Measurements from ENCODE around the gene RGS7. TPM values are rescaled to one million over a fixed set of nuclear protein-coding genes. Genes with fewer than 3 reads are reported as not detected.

Gene RGS7
- total and polyA plus RNA-seq, 2 of the 8 experiments (the other 6 are each of a cell fraction or from before 2014, with no cell fraction given) = 1.6 to 3.0 TPM

GRCh38 chr1:241343956-241344355 is 13.0 kb downstream of the RGS7 start:
- TF ChIP-seq RBBP5 (IDR thresholded peaks at IDR 0.05; ENCODE audit: borderline replicate concordance, low read depth, low read length) = no peak
- TF ChIP-seq RNF2 (IDR thresholded peaks at IDR 0.05; ENCODE audit: borderline replicate concordance, low read depth, low read length, missing control alignments, poor library complexity, severe bottlenecking) = no peak
- no peak for TF ChIP-seq POLR2AphosphoS5 (IDR thresholded peaks at IDR 0.05; ENCODE audit: low read depth, low read length)
- no peak for TF ChIP-seq FOSL1 (IDR thresholded peaks at IDR 0.05; ENCODE audit: insufficient read depth, low read depth, low read length)
- TF ChIP-seq SIN3A (conservative IDR thresholded peaks at IDR 0.05 in 1 of 2, IDR thresholded peaks at IDR 0.05 in 1 of 2; ENCODE audit: low read depth in 1 of 2, low read length in 2 of 2) = no peak
- H3K9me3 ChIP-seq (ENCODE audit: insufficient read depth in 2 of 2, low read depth in 1 of 2, low read length in 1 of 2) = no peaks in the 10 kb centered on the region
- H3K23me2 ChIP-seq (ENCODE audit: low read depth, low read length) = no peaks in the 10 kb centered on the region
- H3K4me3 ChIP-seq (ENCODE audit: extremely low read depth in 1 of 4, insufficient read depth in 2 of 4, low read depth in 3 of 4, low read length in 4 of 4) = no peak overlapping the region
- POLR2A ChIA-PET (ENCODE audit: partially characterized antibody) = no interaction called here
- no peak for FAIRE-seq
- no peaks in the 10 kb centered on the region for H3K4me1 ChIP-seq (replicated peaks in 1 of 4; ENCODE audit: control insufficient read depth in 3 of 4, insufficient read depth in 4 of 4, low read length in 3 of 4)
- no peak overlapping the region for H2BK120ac ChIP-seq (replicated peaks; ENCODE audit: low read depth, low read length)
- no peaks in the 10 kb centered on the region for H3K36me3 ChIP-seq (ENCODE audit: control insufficient read depth in 2 of 4, insufficient read depth in 4 of 4, low read length in 3 of 4)
- H2BK12ac ChIP-seq (ENCODE audit: low read depth, low read length) = no peak overlapping the region
- no peak overlapping the region for H3K27ac ChIP-seq (ENCODE audit: low read depth, low read length)
- H3K4me2 ChIP-seq (ENCODE audit: insufficient read depth in 1 of 2, low read depth in 2 of 2, low read length in 2 of 2) = no peak overlapping the region
- no peak overlapping the region for H3K9ac ChIP-seq (replicated peaks in 1 of 4; ENCODE audit: extremely low read depth in 1 of 4, low read depth in 3 of 4, low read length in 3 of 4)
- no peak overlapping the region for H3K18ac ChIP-seq (ENCODE audit: extremely low read depth, low read length)
- H3K56ac ChIP-seq (replicated peaks; ENCODE audit: insufficient read length, low read depth, low read length) = no peak overlapping the region
- H3K23ac ChIP-seq (ENCODE audit: insufficient read length) = no peak overlapping the region
- H2AK5ac ChIP-seq (ENCODE audit: low read depth, low read length) = no peak overlapping the region
- H3K79me2 ChIP-seq (ENCODE audit: control insufficient read depth in 1 of 2, insufficient read depth in 2 of 2, low read length in 2 of 2) = no peaks in the 10 kb centered on the region
- no peak overlapping the region for H4K5ac ChIP-seq (ENCODE audit: insufficient read length, low read depth, low read length)
- H3K27me3 ChIP-seq (replicated peaks in 1 of 4; ENCODE audit: control insufficient read depth in 3 of 4, extremely low read depth in 1 of 4, insufficient read depth in 3 of 4, low read length in 3 of 4) = no peaks in the 10 kb centered on the region
- no peak for DNase-seq (ENCODE audit: low read depth in 1 of 2, low spot score in 2 of 2)
- H3K79me1 ChIP-seq (ENCODE audit: low read depth, low read length) = no peaks in the 10 kb centered on the region
- H2BK15ac ChIP-seq (ENCODE audit: low read length) = no peak overlapping the region
- H2BK5ac ChIP-seq (ENCODE audit: low read depth, low read length) = no peak overlapping the region
- H2AFZ ChIP-seq (ENCODE audit: low read length) = no peak overlapping the region
- H2BK20ac ChIP-seq (ENCODE audit: low read length) = no peak overlapping the region
- no peak overlapping the region for H4K91ac ChIP-seq (replicated peaks; ENCODE audit: insufficient read length, low read length)
- no peak overlapping the region for H3K4ac ChIP-seq (replicated peaks; ENCODE audit: insufficient read length, low read depth, low read length)
- no peak overlapping the region for H4K8ac ChIP-seq (ENCODE audit: extremely low read depth, insufficient read depth, low read length)
- no peak overlapping the region for H3K14ac ChIP-seq (ENCODE audit: insufficient read length)
- no peaks in the 10 kb centered on the region for H4K20me1 ChIP-seq (replicated peaks in 1 of 2; ENCODE audit: control insufficient read depth in 1 of 2, insufficient read depth in 2 of 2, low read length in 2 of 2)
- WGBS, 2 experiments (ENCODE audit: extremely low coverage in 1 of 2, insufficient coverage in 1 of 2, insufficient read length in 1 of 2, insufficient replicate concordance in 2 of 2, low coverage in 1 of 2, low lambda C conversion rate in 2 of 2, missing lambda C conversion rate in 1 of 2) = 84% methylated on average over 2 of the region's 2 CpGs; no CpG with 5 or more reads in 1 of the 2 experiments
- CTCF ChIA-PET (ENCODE audit: partially characterized antibody) = no interaction called here
